OCI-LY3 (cell line): Measurements from ENCODE around the gene PRAMEF5.
"Not testable (repeated sequence)": the region's sequence is repeated elsewhere in the genome, so short reads cannot be mapped to it uniquely, and the experiment has no call there.

Experiments used
- H2AFZ ChIP-seq: fragments of 200-600, 300-600 bp; shearing (Covaris generic); 2 replicates; pipeline ENCODE4 v1.6.0; 2014; ENCODE audit warnings: antibody characterized with exemption, low read depth, low read length
- H3K27ac ChIP-seq: fragments of 200-600, 300-600 bp; sonication (generic); 2 replicates; pipeline ENCODE4 v1.5.1; 2014; ENCODE audit warnings: mild to moderate bottlenecking, low read length, moderate library complexity, mixed read lengths
- H3K27me3 ChIP-seq: fragments of 200-600, 300-600 bp; sonication (generic); 2 replicates; pipeline ENCODE4 v1.6.1; 2014; ENCODE audit warnings: low read depth, low read length, mixed read lengths
- H3K36me3 ChIP-seq: fragments of 200-600, 300-600 bp; sonication (generic); replicated peaks from 2 replicates; pipeline ENCODE3; 2014; ENCODE audit warnings: low read depth, low read length, mixed read lengths
- H3K4me1 ChIP-seq: fragments of 300-600, 200-600 bp; sonication (generic); 2 replicates; pipeline ENCODE4 v1.6.1; 2014; ENCODE audit warnings: low read length, mixed read lengths
- H3K4me2 ChIP-seq: fragments of 200-600, 300-600 bp; sonication (generic); 2 replicates; pipeline ENCODE4 v1.6.1; 2014; ENCODE audit warnings: low read length, mixed read lengths
- H3K4me3 ChIP-seq: fragments of 300-600, 200-600 bp; sonication (generic); 2 replicates; pipeline ENCODE4 v1.5.1; 2014; ENCODE audit warnings: antibody characterized with exemption, mild to moderate bottlenecking, low read length, moderate library complexity
- H3K79me2 ChIP-seq: fragments of 300-600, 200-600 bp; shearing (Covaris generic); 2 replicates; pipeline ENCODE4 v1.6.1; 2014; ENCODE audit warnings: mild to moderate bottlenecking, low read length, mixed read lengths
- H3K9ac ChIP-seq: fragments of 300-600, 200-600 bp; shearing (Covaris generic); 2 replicates; pipeline ENCODE4 v1.6.0; 2014; ENCODE audit warnings: mild to moderate bottlenecking, low read length, moderate library complexity
- H3K9me3 ChIP-seq: fragments of 200-600, 300-600 bp; shearing (Covaris generic); 2 replicates; pipeline ENCODE4 v1.6.1; 2014; ENCODE audit warnings: low read length, mixed read lengths; ENCODE audit not compliant: insufficient read depth
- H4K20me1 ChIP-seq: fragments of 200-600, 300-600 bp; sonication (generic); 2 replicates; pipeline ENCODE4 v1.6.1; 2016; ENCODE audit warnings: low read length, mixed read lengths; ENCODE audit not compliant: insufficient read depth

PRAMEF5 gene

DNA sequence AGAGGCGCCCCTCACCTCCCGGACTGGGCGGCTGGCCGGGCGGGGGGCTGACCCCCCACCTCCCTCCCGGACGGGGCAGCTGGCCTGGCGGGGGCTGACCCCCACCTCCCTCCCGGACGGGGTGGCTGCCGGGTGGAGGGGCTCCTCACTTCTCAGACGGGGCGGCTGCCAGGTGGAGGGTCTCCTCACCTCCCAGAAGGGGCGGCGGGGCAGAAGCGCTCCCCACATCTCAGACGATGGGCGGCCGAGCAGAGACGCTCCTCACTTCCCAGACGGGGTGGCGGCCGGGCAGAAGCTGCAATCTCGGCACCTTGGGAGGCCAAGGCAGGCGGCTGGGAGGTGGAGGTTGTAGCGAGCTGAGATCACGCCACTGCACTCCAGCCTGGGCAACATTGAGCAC is 44.7 kb downstream of the PRAMEF5 start:
- H3K27me3 ChIP-seq, H4K20me1 ChIP-seq, H3K4me1 ChIP-seq, H3K36me3 ChIP-seq, H3K9me3 ChIP-seq, H2AFZ ChIP-seq, H3K27ac ChIP-seq, H3K79me2 ChIP-seq, H3K4me3 ChIP-seq, H3K9ac ChIP-seq, H3K4me2 ChIP-seq: not testable (repeated sequence)

DNA sequence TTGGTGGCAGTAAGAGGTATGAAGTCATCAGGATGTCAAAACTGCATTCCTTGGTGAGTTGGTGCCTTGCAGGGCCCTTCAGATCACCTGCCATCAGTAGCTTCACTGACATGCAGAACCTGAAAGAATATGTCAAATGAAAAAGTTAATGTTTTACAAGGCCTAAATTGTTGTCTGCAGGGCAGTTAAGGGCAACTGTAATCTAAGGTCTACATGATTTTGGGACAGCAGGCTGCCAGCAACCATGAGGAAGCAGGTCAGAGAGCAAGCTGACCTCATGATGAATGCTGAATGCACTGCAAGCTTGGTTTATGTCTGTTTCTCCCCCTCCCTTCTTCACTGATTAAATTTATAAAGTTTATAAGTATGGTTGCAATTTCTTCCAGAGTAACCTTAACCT is 48.2 kb downstream of the PRAMEF5 start:
- H3K4me3 ChIP-seq, H3K4me1 ChIP-seq, H3K27ac ChIP-seq, H3K9me3 ChIP-seq, H3K79me2 ChIP-seq, H3K9ac ChIP-seq, H4K20me1 ChIP-seq, H3K36me3 ChIP-seq, H2AFZ ChIP-seq, H3K4me2 ChIP-seq, H3K27me3 ChIP-seq: not testable (repeated sequence)

DNA sequence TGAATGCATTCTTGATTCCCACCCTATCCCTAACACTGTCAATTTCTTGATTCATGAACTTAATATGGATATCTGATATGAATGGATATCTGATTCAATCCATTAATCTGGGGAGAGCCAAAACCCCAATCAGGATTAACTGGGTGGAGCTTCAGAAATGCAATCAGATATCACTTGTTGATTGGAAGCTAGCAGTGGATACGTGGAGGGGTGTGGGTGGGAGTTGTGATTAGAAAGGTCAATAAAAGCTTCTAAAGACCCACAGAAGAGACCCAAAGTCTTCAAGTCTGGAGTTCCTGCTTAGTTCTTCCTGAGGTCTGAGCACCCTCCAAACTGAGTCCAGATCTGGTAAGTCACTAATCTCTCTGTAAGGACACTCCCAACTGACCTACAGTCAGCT is 49.2 kb downstream of the PRAMEF5 start, which contains the start of gene PRAMEF33:
PRAMEF33 (plus strand) TSS at position 301 of the 400 bp plus-strand sequence. CDS start 2,416 bp downstream, outside the sequence.
- H2AFZ ChIP-seq, H3K9me3 ChIP-seq, H3K27me3 ChIP-seq, H3K4me1 ChIP-seq, H3K4me2 ChIP-seq, H3K36me3 ChIP-seq, H3K4me3 ChIP-seq, H3K27ac ChIP-seq, H3K79me2 ChIP-seq, H3K9ac ChIP-seq, H4K20me1 ChIP-seq: not testable (repeated sequence)
